Fibroblast of skin of scalp (primary cell): ENCODE data around the gene ACP1. TPM values are rescaled to one million over a fixed set of nuclear protein-coding genes. Genes with fewer than 3 reads are reported as not detected.
A peak's percentile ranks its signal among the peaks of the same experiment; 100 is the strongest.

ENCODE experiments used
- DNase-seq: peaks from one replicate; pipeline ENCODE4 v3.0.0-alpha.2; 2013
- polyA plus RNA-seq, 2 experiments: library from polyadenylated mRNA; unstranded; fragments of 120-200 nt; gene quantifications; one replicate each; pipeline ENCODE4 v1.2.1, GENCODE V29; 2013; ENCODE audit not compliant: insufficient read length in 2 of 2

ACP1 gene
- 101 TPM for polyA plus RNA-seq (2013, experiment 1 of 2; ENCODE audit: insufficient read length)
- polyA plus RNA-seq (2013, experiment 2 of 2; ENCODE audit: insufficient read length): 96.7 TPM

GRCh38 chr2:264493-265468 is at the start of gene ACP1:
Gene ACP1, plus strand, starts transcription at chr2:264947. Its CDS starts 18 bp downstream, at chr2:264965.
- DNase-seq: peak; percentile 93

- no peak for DNase-seq
Observed at GRCh38 chr2:216068-216467, 48.7 kb upstream of the ACP1 start.

- no peak for DNase-seq
Observed at GRCh38 chr2:223451-223850, 41.3 kb upstream of the ACP1 start.

- no peak for DNase-seq
Observed at GRCh38 chr2:223971-224760, 40.6 kb upstream of the ACP1 start.

- DNase-seq: no peak
Observed at GRCh38 chr2:228115-228514, 36.6 kb upstream of the ACP1 start.

- DNase-seq: no peak
Observed at GRCh38 chr2:228518-229278, 36.0 kb upstream of the ACP1 start.

GRCh38 chr2:231521-232185 is 33.1 kb upstream of the ACP1 start:
- DNase-seq: no peak

GRCh38 chr2:233030-233429 is 31.7 kb upstream of the ACP1 start:
- DNase-seq: no peak

- DNase-seq: no peak
Observed at GRCh38 chr2:234421-234820, 30.3 kb upstream of the ACP1 start.

- no peak for DNase-seq
Observed at GRCh38 chr2:236993-237539, 27.7 kb upstream of the ACP1 start.

GRCh38 chr2:237878-238277 is 26.9 kb upstream of the ACP1 start:
- no peak for DNase-seq

- DNase-seq: no peak
Observed at GRCh38 chr2:238431-238830, 26.3 kb upstream of the ACP1 start.

- no peak for DNase-seq
Observed at GRCh38 chr2:238869-239268, 25.9 kb upstream of the ACP1 start.

- no peak for DNase-seq
Observed at GRCh38 chr2:244547-244946, 20.2 kb upstream of the ACP1 start.

- DNase-seq: peak; percentile 71
Observed at GRCh38 chr2:246489-247144, 18.1 kb upstream of the ACP1 start.

GRCh38 chr2:248724-249123 is 16.0 kb upstream of the ACP1 start:
- no peak for DNase-seq

GRCh38 chr2:249538-250042 is 15.2 kb upstream of the ACP1 start:
- DNase-seq: no peak

GRCh38 chr2:252001-252602 is 12.6 kb upstream of the ACP1 start:
- DNase-seq: no peak

GRCh38 chr2:253202-253638 is 11.5 kb upstream of the ACP1 start:
- DNase-seq: no peak

- no peak for DNase-seq
Observed at GRCh38 chr2:254241-254640, 10.5 kb upstream of the ACP1 start.
